ENCODE results near the gene HOXC6.
A peak's percentile ranks its signal among the peaks of the same experiment; 100 is the strongest.

The HOXC6 gene

DNA sequence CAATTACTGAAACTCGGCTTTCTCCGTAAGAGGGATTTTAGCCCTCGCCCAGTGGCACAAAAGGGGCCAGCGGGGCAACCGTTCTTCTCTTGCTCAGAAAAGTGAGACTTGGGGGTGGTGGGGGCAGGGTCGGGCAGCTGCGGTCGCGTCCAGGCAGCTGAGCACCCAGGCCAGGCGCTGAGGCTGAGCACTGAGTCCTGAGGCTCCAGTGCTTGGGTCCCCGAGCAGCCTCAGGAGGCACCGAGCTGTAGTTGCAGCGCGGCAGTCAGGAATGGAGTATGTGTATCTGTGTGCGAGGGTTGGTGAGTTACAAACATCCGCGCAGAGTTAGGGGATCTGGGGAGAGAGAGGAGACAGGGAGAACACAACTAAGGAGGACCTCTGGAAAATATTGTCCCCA is 4.1 kb upstream of the HOXC6 start:
- H3K9me3 Mint-ChIP-seq (ENCODE audit: low read depth): no peaks in the 10 kb centered on the region
- H3K27me3 Mint-ChIP-seq: peaks cover 39% of the 10 kb centered on the region
- no peaks in the 10 kb centered on the region for H3K36me3 Mint-ChIP-seq
- peaks cover 14% of the 10 kb centered on the region for H3K4me1 Mint-ChIP-seq (ENCODE audit: low read depth)
- H3K4me3 Mint-ChIP-seq: no peak overlapping the region
- H3K27ac Mint-ChIP-seq: no peak overlapping the region

DNA sequence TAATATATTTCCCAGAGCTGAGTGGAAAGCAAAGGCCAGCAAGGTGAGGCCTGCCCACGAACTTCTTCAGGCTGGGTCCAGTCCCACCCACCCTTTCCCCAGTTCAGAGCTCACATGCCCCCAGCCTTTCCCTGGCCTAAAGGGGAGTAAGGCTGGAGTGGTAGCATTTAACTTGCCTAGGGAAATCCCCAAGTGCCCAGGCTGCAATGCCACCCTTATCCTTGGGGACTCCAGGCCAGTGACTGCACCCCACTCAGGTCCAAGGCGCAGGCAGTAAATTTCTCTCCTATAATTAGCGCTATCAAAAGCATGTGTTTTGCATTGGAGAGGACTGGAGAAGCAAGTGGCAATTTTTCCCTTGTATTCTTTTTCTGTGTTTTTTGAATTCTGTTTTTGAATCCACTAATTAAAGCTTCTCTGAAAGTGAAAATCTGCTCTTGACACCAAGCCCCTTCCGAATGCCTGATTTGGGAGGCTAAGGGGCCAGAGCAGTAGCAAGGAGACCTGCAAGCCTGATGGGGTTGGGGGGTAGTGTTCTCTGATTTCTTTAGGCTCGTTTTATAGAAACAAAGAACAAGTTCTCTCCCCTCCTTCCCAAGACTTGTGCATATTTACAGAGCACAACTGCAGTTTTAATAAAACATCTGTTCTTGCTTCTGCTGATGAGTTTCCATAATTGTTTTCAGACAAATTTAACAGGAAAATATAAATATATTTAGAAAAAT is 3.5 kb upstream of the HOXC6 start:
- H3K36me3 Mint-ChIP-seq: no peaks in the 10 kb centered on the region
- H3K4me1 Mint-ChIP-seq (ENCODE audit: low read depth): peaks cover 18% of the 10 kb centered on the region
- no peaks in the 10 kb centered on the region for H3K9me3 Mint-ChIP-seq (ENCODE audit: low read depth)
- no peak overlapping the region for H3K4me3 Mint-ChIP-seq
- no peak overlapping the region for H3K27ac Mint-ChIP-seq
- peaks cover 43% of the 10 kb centered on the region for H3K27me3 Mint-ChIP-seq

DNA sequence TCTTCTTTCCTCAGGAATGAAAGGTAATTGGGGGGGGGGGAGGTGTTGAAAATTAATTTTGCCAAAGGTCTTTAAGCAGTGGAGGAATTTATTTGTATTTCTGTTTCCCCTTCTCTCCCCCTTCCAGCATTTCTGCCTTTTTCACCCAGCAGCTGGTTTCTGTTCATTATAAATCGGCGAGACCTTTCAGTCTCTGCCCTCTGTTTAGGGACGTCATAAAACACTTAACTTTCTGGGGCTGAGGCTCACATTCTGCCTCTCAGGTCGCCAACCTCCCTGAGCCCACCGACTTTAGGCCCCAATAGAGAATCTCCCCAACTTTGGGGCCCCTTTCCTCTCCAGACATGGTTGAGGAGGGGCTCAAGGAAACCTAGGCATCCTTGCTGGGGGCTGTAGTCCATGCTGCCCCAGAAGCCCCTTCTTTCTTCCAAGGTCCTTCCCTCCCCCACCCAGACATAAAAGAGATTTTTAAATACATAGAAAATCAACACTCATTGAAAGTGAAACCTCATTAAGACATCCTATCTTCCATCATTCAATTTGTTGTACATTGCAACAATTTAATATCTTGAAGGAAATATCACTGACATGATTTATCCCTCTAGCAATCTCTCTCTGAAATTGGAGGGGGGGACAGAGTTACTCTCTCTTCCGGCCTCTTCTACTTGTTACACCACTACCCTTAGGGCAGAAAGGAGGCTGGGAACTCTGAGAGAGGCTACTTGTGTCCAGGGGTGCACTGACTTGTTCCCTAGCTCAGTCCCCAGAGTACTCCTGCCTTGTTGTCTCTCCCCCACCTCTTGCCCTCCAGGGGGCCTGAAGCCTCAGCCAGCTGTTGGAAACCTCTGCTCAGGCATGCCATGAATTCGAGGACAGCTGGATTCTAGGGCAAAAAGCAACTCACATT is 2.5 kb upstream of the HOXC6 start:
- Mint-ChIP-seq H3K27me3 (peaks cover 46% of the 10 kb centered on the region), H3K36me3 (no peaks in the 10 kb centered on the region), H3K4me1 (ENCODE audit: low read depth) (peaks cover 20% of the 10 kb centered on the region), H3K4me3 (no peak overlapping the region), H3K9me3 (ENCODE audit: low read depth) (no peaks in the 10 kb centered on the region), H3K27ac (no peak overlapping the region)

DNA sequence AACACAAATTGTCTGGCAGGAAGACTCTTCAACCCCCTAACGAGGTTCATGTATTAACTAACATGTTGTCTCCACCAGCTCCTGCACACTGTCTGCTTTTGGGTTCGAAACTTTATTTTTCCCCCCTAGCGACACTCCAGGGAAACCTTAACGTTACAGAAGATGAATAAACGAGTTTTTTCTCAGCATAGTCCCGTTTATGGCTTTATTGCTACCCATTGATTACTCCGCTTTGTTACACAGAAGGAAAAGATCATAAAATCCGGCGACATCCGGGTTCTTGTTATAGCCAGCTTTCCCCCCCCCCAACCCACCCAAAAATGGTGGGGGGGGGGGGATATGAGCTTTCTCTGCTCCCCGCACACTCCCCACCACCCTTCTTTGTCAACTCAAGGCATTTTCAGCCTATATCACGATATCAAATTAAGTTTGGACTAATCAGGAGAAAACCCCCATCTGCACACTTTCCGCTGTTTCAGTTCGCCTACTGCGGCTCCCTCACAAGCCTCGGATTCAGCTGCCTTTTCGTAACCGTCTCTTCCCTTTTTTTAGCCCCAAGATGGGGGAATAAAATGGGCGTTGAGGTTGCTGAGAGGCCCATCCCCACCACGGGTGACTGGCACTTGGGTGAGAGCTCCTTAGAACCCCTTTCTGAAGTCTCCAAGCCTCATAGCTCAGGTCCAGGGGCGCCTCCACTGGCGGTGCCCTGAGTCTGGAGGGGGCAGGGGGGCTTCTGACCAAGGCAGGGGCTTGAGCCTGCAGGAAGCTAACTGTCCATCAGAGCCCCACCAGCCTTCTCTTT is 1.4 kb upstream of the HOXC6 start:
- H3K4me1 Mint-ChIP-seq (ENCODE audit: low read depth): peaks cover 20% of the 10 kb centered on the region
- H3K4me3 Mint-ChIP-seq: peak overlapping the region; percentile 57

DNA sequence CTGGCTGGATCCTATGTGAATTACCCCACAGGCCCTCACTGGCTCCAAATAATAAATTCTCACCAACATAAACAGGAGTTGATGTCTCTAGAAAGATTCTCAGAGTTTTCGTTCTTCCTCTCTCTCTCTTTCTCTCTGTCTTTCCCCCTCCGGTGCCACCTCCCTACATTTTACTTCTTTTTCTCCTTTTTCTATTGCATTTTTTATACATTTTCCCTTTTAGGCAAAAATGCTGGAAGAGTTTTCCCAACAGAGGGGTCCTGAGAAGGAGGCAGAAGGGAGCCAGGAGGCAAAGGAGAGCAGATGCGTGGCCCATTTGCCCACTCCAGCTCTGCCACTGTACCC is 826 bp upstream of the HOXC6 start:
- no peaks in the 10 kb centered on the region for H3K36me3 Mint-ChIP-seq
- H3K9me3 Mint-ChIP-seq (ENCODE audit: low read depth): no peaks in the 10 kb centered on the region
- H3K27me3 Mint-ChIP-seq: peaks cover 44% of the 10 kb centered on the region
- no peak overlapping the region for H3K4me3 Mint-ChIP-seq
- peaks cover 25% of the 10 kb centered on the region for H3K4me1 Mint-ChIP-seq (ENCODE audit: low read depth)
- no peak overlapping the region for H3K27ac Mint-ChIP-seq

More for the DNA sequence above, 1.4 kb upstream of the HOXC6 start:
- Mint-ChIP-seq H3K27ac (no peak overlapping the region), H3K27me3 (peaks cover 42% of the 10 kb centered on the region), H3K36me3 (no peaks in the 10 kb centered on the region), H3K9me3 (ENCODE audit: low read depth) (no peaks in the 10 kb centered on the region)

DNA sequence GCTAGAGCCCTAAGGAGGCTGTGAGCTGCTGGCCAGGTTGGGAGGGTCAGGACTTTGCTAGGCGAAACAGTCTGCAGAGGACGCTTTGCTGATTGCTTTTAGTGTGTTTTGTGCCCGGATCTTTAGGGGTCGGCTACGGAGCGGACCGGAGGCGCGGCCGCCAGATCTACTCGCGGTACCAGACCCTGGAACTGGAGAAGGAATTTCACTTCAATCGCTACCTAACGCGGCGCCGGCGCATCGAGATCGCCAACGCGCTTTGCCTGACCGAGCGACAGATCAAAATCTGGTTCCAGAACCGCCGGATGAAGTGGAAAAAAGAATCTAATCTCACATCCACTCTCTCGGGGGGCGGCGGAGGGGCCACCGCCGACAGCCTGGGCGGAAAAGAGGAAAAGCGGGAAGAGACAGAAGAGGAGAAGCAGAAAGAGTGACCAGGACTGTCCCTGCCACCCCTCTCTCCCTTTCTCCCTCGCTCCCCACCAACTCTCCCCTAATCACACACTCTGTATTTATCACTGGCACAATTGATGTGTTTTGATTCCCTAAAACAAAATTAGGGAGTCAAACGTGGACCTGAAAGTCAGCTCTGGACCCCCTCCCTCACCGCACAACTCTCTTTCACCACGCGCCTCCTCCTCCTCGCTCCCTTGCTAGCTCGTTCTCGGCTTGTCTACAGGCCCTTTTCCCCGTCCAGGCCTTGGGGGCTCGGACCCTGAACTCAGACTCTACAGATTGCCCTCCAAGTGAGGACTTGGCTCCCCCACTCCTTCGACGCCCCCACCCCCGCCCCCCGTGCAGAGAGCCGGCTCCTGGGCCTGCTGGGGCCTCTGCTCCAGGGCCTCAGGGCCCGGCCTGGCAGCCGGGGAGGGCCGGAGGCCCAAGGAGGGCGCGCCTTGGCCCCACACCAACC is 1.5 kb downstream of the HOXC6 start:
- Mint-ChIP-seq H3K9me3 (ENCODE audit: low read depth) (no peaks in the 10 kb centered on the region), H3K4me1 (ENCODE audit: low read depth) (peaks cover 39% of the 10 kb centered on the region), H3K36me3 (no peaks in the 10 kb centered on the region), H3K27ac (no peak overlapping the region), H3K4me3 (peak overlapping the region; percentile 20), H3K27me3 (peaks cover 44% of the 10 kb centered on the region)

DNA sequence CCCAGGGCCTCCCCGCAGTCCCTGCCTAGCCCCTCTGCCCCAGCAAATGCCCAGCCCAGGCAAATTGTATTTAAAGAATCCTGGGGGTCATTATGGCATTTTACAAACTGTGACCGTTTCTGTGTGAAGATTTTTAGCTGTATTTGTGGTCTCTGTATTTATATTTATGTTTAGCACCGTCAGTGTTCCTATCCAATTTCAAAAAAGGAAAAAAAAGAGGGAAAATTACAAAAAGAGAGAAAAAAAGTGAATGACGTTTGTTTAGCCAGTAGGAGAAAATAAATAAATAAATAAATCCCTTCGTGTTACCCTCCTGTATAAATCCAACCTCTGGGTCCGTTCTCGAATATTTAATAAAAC is 2.2 kb downstream of the HOXC6 start:
- Mint-ChIP-seq H3K4me1 (ENCODE audit: low read depth) (peaks cover 42% of the 10 kb centered on the region), H3K36me3 (no peaks in the 10 kb centered on the region), H3K27me3 (peaks cover 48% of the 10 kb centered on the region), H3K4me3 (no peak overlapping the region), H3K27ac (no peak overlapping the region), H3K9me3 (ENCODE audit: low read depth) (no peaks in the 10 kb centered on the region)

DNA sequence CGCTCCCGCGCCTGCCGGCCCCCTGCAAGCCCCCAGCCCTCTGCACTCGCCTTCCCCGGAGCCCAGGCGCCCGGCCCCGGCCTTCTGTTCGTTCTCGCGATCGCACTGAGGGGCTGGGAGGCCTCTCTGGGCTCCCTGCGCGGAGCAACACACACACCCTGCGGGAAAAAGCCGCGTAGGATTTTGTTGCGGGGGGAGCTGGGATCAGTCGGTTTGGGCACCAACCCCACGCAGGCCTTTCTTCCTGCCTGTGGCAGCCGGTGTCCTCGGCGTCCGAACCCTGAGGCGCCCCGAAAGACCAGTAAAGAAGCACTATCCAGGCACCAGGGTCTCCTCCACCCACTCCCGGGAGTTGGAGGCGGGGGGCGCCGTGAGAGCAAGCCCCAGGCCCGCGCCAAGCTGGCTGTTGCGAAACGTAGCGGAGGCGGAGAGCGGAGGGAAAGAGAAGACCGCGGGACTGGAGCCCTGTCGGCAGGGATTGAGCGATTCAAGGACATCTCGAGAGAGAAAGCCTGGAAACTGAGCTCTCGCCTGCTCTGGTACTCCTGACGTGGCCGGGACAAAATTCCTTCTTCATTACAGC is 2.7 kb downstream of the HOXC6 start:
- H3K4me1 Mint-ChIP-seq (ENCODE audit: low read depth): peaks cover 40% of the 10 kb centered on the region
- H3K36me3 Mint-ChIP-seq: no peaks in the 10 kb centered on the region
- no peak overlapping the region for H3K4me3 Mint-ChIP-seq
- no peak overlapping the region for H3K27ac Mint-ChIP-seq
- H3K27me3 Mint-ChIP-seq: peaks cover 50% of the 10 kb centered on the region
- H3K9me3 Mint-ChIP-seq (ENCODE audit: low read depth): no peaks in the 10 kb centered on the region

DNA sequence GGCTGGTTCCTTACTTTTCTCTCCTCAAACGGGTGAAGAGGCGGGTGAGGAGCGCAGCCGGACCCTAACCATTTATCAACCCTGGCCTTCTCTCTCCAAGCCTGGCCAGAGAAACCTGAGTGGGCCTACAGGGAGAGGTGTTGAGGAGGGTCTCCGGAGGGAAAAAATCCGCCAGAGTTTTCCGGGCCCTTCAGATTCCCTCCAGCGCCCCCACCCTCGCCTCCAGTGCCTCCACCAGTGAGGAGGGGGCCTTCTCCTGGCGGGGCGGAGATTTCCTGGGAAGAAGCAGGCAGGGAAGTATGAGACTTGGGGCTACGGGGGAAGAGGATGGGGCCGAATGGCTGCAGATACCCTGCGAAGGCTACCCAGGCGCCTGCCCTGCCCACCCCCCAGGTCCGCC is 3.2 kb downstream of the HOXC6 start:
- peaks cover 40% of the 10 kb centered on the region for H3K4me1 Mint-ChIP-seq (ENCODE audit: low read depth)
- H3K36me3 Mint-ChIP-seq: no peaks in the 10 kb centered on the region
- no peak overlapping the region for H3K27ac Mint-ChIP-seq
- no peaks in the 10 kb centered on the region for H3K9me3 Mint-ChIP-seq (ENCODE audit: low read depth)
- peaks cover 50% of the 10 kb centered on the region for H3K27me3 Mint-ChIP-seq
- no peak overlapping the region for H3K4me3 Mint-ChIP-seq

DNA sequence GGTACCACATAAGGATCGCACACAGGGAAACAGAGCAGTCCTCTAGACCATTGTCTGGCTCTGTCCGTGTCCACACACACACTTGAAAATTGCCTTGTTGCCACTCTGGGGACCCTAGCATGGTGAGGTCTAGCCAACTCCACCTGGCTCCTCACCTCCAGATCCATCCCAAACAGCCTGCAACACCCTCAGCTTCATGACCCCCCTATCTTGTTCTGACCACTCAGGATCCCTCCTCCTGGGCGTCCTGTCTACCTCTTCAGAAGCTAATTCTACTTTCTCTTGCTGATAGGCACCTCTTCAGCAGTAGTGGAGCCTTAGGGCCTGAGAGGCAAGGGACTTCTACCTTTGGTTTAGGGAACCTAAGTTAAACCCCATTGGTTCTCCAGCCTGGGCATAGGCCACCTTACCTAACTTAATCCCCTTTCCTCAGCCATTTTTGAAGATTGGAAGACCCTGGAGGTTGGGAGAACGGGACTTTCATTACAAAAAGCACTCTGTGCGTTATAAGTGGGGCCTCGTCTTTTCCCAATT is 3.9 kb downstream of the HOXC6 start:
- Mint-ChIP-seq H3K36me3 (no peaks in the 10 kb centered on the region), H3K27me3 (peaks cover 44% of the 10 kb centered on the region), H3K4me3 (peak overlapping the region; percentile 17), H3K9me3 (ENCODE audit: low read depth) (no peaks in the 10 kb centered on the region), H3K27ac (no peak overlapping the region), H3K4me1 (ENCODE audit: low read depth) (peaks cover 35% of the 10 kb centered on the region)

DNA sequence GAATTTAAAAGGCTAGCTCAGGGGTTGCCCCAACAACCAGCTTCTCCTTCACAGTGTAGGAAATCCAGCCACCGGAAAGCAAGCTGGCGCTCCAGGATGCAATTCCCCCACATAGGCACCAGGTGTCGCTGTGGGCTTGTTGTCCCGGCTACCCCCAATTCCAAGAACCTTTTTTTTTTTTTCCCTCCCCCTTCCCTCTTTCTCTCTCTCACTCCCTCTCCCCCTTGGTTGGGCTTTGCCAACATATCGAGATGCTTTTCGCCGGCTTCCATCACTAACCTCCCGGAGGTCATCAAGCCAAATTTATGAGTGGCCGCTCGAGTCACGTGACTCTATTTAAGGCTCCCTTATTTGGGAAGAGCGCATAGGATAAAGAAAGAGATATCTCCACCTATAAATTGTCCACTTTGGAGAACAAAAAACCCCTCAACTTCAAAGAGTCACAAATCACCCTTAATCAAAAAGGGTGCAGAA is 4.4 kb downstream of the HOXC6 start, which contains the start of gene HOXC5:
Gene HOXC5, plus strand, starts transcription at position 424 of the 474 bp plus-strand sequence. CDS start 73 bp downstream, outside the sequence.
- Mint-ChIP-seq H3K27me3 (peaks cover 43% of the 10 kb centered on the region), H3K27ac (no peak within 1 kb of the TSS), H3K36me3 (no peaks in the 10 kb centered on the region), H3K4me3 (peak within 1 kb of the TSS; percentile 78), H3K4me1 (ENCODE audit: low read depth) (peaks cover 35% of the 10 kb centered on the region), H3K9me3 (ENCODE audit: low read depth) (no peaks in the 10 kb centered on the region)

DNA sequence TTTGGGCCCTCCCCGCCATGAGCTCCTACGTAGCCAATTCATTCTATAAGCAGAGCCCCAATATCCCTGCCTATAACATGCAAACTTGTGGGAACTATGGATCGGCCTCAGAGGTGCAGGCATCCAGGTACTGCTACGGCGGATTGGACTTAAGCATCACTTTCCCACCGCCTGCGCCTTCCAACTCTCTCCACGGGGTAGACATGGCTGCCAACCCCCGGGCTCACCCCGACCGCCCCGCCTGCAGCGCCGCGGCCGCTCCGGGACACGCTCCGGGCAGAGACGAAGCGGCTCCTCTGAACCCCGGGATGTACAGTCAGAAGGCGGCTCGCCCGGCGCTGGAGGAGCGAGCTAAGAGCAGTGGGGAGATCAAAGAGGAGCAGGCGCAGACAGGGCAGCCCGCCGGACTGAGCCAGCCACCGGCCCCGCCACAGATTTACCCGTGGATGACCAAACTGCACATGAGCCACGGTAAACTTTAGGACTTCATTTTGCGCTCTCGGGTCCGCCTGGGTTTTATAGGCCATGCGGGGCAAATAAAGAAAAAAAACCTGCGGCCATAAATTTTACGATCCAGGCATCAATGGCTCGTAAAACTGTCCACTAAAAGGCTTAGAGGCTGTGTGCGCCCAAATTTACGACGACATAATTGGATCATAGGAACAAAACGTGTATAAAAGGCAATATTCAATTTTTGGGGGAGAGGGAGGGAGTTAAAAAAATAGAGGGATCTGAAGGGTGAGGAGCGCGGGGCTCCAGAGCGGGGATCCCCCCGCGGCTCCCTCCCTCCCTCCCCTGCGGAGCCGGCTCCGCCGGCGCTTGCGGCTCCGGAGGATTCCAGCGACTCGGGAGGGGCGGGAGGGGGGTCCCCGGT is 5.1 kb downstream of the HOXC6 start:
- H3K9me3 Mint-ChIP-seq (ENCODE audit: low read depth): no peaks in the 10 kb centered on the region
- peaks cover 39% of the 10 kb centered on the region for H3K27me3 Mint-ChIP-seq
- H3K27ac Mint-ChIP-seq: no peak overlapping the region
- H3K36me3 Mint-ChIP-seq: no peaks in the 10 kb centered on the region
- peak overlapping the region; percentile 78 for H3K4me3 Mint-ChIP-seq
- H3K4me1 Mint-ChIP-seq (ENCODE audit: low read depth): peaks cover 34% of the 10 kb centered on the region

Data from activated naive CD8-positive, alpha-beta T cell (primary cell).